ENCODE data around the gene PNLDC1. TPM values are rescaled to one million over a fixed set of nuclear protein-coding genes. Genes with fewer than 3 reads are reported as not detected.
A peak's percentile ranks its signal among the peaks of the same experiment; 100 is the strongest.
"Not testable (repeated sequence)": the region's sequence is repeated elsewhere in the genome, so short reads cannot be mapped to it uniquely, and the experiment has no call there.

Gene PNLDC1
- total and polyA plus RNA-seq, 7 donors, result 0.09 to 0.49 (median 0.17) TPM; not detected in 2

DNA sequence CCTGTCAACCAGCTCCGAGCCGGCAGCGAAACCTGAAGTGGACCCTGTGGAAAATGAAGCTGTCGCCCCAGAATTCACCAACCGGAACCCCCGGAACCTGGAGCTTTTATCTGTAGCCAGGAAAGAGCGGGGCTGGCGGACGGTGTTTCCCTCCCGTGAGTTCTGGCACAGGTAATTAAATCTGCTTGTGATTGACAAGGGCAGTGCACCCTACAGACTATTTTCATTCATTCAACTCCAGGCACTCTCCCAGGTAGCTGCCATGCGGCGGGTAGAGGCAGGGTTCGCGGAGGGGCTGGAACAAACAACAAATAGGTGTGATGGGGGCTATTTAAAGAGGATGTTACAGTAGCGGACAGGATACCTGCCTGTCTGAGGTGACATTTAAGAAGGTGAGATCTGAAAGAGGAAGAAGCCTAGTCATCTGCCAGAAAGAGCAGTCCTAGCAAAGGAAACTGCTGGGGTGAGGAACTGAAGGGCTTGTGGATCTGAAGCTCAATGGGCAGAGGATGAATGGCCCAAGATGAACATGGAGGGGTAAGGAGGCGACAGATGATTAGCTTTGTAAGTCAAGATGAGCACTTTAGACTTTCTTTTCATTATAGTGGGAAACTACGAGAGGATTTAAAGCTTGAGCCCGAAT lies 9.0 kb upstream of the PNLDC1 start:
- no peak for DNase-seq
- TF ChIP-seq, protein P1, sequence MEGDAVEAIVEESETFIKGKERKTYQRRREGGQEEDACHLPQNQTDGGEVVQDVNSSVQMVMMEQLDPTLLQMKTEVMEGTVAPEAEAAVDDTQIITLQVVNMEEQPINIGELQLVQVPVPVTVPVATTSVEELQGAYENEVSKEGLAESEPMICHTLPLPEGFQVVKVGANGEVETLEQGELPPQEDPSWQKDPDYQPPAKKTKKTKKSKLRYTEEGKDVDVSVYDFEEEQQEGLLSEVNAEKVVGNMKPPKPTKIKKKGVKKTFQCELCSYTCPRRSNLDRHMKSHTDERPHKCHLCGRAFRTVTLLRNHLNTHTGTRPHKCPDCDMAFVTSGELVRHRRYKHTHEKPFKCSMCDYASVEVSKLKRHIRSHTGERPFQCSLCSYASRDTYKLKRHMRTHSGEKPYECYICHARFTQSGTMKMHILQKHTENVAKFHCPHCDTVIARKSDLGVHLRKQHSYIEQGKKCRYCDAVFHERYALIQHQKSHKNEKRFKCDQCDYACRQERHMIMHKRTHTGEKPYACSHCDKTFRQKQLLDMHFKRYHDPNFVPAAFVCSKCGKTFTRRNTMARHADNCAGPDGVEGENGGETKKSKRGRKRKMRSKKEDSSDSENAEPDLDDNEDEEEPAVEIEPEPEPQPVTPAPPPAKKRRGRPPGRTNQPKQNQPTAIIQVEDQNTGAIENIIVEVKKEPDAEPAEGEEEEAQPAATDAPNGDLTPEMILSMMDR (IDR thresholded peaks at IDR 0.05), result no peak
- intact Hi-C loops (cut with DNase I), result loop anchor here in 1 of 2 donors (2.0 to 10.0 kb wide), 2 partner anchors 64 to 244 kb away; partner anchors contain the start of gene WTAP
- H3K4me3 ChIP-seq, result peak overlapping the region; percentile 96
- peak overlapping the region; percentile 93 for H3K27ac ChIP-seq
- ATAC-seq, result no peak
- peaks cover under 1 to 58% of the 10 kb centered on the region in 2 donors for H3K36me3 ChIP-seq (ENCODE audit: insufficient read depth in 1 of 2, low read depth in 1 of 2)
- no peaks in the 10 kb centered on the region for H3K27me3 ChIP-seq (ENCODE audit: insufficient read depth in 3 of 3, low read length in 2 of 3)
- no peaks in the 10 kb centered on the region for H3K9me3 ChIP-seq
- H3K4me1 ChIP-seq, result peaks cover 32% of the 10 kb centered on the region
- 14 to 16% (median 15%) methylated on average over 18 of the region's 18 CpGs for WGBS, 3 donors

DNA sequence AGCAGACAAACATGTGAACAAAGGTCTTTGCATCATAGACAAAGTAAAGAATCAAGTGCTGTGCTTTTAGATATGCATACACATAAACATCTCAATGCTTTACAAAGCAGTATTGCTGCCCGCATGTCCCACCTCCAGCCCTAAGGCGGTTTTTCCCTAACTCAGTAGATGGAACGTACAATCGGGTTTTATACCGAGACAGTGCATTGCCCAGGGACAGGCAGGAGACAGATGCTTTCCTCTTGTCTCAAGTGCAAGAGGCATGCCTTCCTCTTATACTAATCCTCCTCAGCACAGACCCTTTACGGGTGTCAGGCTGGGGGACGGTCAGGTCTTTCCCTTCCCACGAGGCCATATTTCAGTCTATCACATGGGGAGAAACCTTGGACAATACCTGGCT lies 5.1 kb upstream of the PNLDC1 start:
- not testable (repeated sequence) for H3K9me3 ChIP-seq; ATAC-seq; DNase-seq; H3K4me3 ChIP-seq; H3K27me3 ChIP-seq (ENCODE audit: insufficient read depth in 3 of 3, low read length in 2 of 3); H3K27ac ChIP-seq
- H3K4me1 ChIP-seq, result peaks cover 18% of the 10 kb centered on the region
- intact Hi-C loops (cut with DNase I), result loop anchor here in 1 of 2 donors (10.0 kb wide), 1 partner anchor 240 kb away; no protein-coding TSS in a partner anchor
- 71 to 81% (median 78%) methylated on average over 8 of the region's 8 CpGs for WGBS, 3 donors
- peaks cover 0 to 76% of the 10 kb centered on the region in 2 donors for H3K36me3 ChIP-seq (ENCODE audit: insufficient read depth in 1 of 2, low read depth in 1 of 2)

DNA sequence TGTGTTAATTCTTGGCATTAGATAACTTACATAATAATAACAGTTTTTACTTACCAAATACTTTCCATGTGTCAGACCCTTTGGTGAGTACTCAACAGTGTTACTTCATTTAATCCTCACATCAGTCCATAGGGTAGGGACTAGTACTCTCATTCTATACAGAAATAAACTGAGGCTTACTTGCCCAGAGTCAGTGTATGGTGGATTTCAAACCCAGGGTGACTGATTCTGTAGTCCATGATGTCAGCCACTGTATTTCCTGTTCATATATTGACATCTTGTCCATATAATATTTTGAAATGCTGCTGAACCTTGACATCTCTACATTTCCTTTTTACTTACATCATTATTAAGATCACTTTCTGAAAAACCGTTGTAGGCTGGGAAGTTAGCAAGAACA lies 2.5 kb upstream of the PNLDC1 start:
- Histone ChIP-seq H3K4me3 (no peak overlapping the region), H3K27ac (no peak overlapping the region), H3K27me3 (ENCODE audit: insufficient read depth in 3 of 3, low read length in 2 of 3) (no peaks in the 10 kb centered on the region), H3K9me3 (no peaks in the 10 kb centered on the region), H3K4me1 (peaks cover under 1% of the 10 kb centered on the region), H3K36me3 (ENCODE audit: insufficient read depth in 1 of 2, low read depth in 1 of 2) (peaks cover 0 to 73% of the 10 kb centered on the region in 2 donors)
- WGBS, 3 donors, result 40 to 53% (median 51%) methylated on average over 1 of the region's 1 CpG
- ATAC-seq, result no peak
- intact Hi-C loops (cut with DNase I), result loop anchor here in 1 of 2 donors (10.0 kb wide), 1 partner anchor 237 kb away; no protein-coding TSS in a partner anchor
- DNase-seq, result no peak
- TF ChIP-seq, protein P1 (IDR thresholded peaks at IDR 0.05), result no peak

DNA sequence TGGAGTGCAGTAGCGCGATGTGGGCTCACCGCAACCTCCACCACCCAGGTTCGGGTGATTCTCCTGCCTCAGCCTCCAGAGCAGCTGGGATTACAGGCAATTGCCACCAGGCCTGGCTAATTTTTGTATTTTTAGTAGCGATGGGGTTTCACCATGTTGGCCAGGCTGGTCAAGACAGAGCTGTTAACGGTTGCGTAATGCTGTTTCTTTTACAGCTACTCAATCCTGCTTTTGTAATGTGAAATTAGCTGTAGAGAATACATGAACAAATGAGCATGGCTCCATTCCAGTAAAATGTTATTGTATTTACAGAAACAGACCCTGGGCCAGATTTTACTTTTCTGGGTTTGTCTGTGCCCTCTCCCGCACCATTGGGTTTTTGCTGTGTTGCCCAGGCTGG lies 1.9 kb downstream of the PNLDC1 start:
- H3K27ac ChIP-seq, result no peak overlapping the region
- no peaks in the 10 kb centered on the region for H3K4me1 ChIP-seq
- no peaks in the 10 kb centered on the region for H3K9me3 ChIP-seq
- WGBS, 3 donors, result 90 to 98% (median 91%) methylated on average over 8 of the region's 8 CpGs
- no peak for ATAC-seq
- H3K4me3 ChIP-seq, result no peak overlapping the region
- intact Hi-C loops (cut with DNase I), result no loop called here
- TF ChIP-seq, protein P1 (IDR thresholded peaks at IDR 0.05), result no peak
- H3K27me3 ChIP-seq (ENCODE audit: insufficient read depth in 3 of 3, low read length in 2 of 3), result no peaks in the 10 kb centered on the region
- no peak for DNase-seq
- peaks cover 0 to 42% of the 10 kb centered on the region in 2 donors for H3K36me3 ChIP-seq (ENCODE audit: insufficient read depth in 1 of 2, low read depth in 1 of 2)

DNA sequence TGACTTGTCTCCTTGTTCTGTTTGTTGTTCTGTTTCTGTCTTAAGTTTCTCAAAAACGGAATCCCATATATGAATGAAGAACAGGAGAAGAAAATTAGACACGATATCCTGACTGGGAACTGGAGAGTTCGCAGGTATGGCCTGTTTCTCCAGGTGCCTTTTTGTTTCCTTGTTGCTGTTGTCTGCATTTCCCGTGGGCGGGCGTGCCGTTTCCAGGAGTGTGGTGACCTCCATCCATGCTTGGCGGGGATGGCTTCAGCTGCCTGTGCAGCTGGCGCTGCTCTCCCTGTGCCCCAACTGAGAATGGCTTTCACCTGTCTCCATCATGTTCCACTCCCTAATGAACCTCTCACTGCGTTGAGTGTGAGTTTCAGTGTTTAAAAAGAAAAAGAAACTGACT lies 4.4 kb downstream of the PNLDC1 start:
- 81 to 82% (median 82%) methylated on average over 10 of the region's 10 CpGs for WGBS, 3 donors
- no peak for DNase-seq
- Histone ChIP-seq H3K4me1 (no peaks in the 10 kb centered on the region), H3K4me3 (no peak overlapping the region), H3K9me3 (no peaks in the 10 kb centered on the region), H3K36me3 (ENCODE audit: insufficient read depth in 1 of 2, low read depth in 1 of 2) (peaks cover 0 to 28% of the 10 kb centered on the region in 2 donors), H3K27me3 (ENCODE audit: insufficient read depth in 3 of 3, low read length in 2 of 3) (no peaks in the 10 kb centered on the region), H3K27ac (no peak overlapping the region)
- TF ChIP-seq, protein P1 (IDR thresholded peaks at IDR 0.05), result no peak
- ATAC-seq, result no peak
- intact Hi-C loops (cut with DNase I), result no loop called here

All from psoas muscle (tissue), 8 donors.